T-helper 2 cell treated with Interferon-gamma antibody and Interleukin-4, amounts not matched to agents 100 ng/mL and 5 ng/mL, for 36 hours (primary cell): ENCODE data around the gene TOMM70. TPM values are rescaled to one million over a fixed set of nuclear protein-coding genes. Genes with fewer than 3 reads are reported as not detected.

Experiments used
- intact Hi-C: fragments of 100-400 bp; cut with micrococcal nuclease; formaldehyde crosslinking; loops from one replicate; pipeline ENCODE4 v1.15.1; 2023
- total RNA-seq: library from RNA; stranded (reverse); gene quantifications from 2 replicates; pipeline ENCODE4 v1.2.3, GENCODE V29; 2022

Gene TOMM70
- total RNA-seq, 1 donor from 2014 or later: 43.3 TPM

GRCh38 chr3:100411091-100411982 is 10.4 kb upstream of the TOMM70 start:
- intact Hi-C loops: no loop called here

DNA sequence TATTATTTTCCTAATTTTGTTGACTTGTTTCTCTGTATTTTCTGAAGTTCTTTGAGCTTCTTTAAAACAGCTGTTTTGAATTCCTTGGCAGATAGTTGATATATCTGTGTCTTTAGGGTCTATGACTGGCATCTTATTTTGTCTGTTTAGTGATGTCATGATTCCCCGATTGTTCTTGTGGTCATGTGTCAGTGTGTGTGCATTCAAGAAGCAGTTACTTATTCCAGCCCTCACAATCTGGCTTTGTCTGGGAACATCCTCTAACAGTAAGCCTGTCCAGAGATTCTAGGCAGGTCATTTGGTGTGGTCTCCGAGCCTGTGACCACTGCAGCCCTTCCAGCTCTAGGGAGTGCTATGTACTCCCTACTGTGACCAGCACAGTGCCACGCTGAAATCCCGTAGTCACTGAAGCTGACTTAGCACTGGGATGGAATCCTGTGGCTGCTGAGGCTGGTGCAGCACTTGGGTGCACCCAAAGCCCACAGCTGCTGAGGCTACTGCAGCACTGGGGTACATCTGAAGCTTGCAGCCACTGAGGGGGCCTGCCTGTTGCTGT is 7.2 kb upstream of the TOMM70 start:
- intact Hi-C loops: loop anchor here (10.0 kb wide), 1 partner anchor 257 kb away; no protein-coding TSS in a partner anchor

- intact Hi-C loops: loop anchor here (10.0 kb wide), 1 partner anchor 258 kb away; no protein-coding TSS in a partner anchor
These were observed 6.3 kb upstream of the TOMM70 start for GRCh38 chr3:100407164-100407563.

- intact Hi-C loops: loop anchor here (5.0 to 10.0 kb wide), 6 partner anchors 261 to 1847 kb away; partner anchors contain the start of genes DCBLD2 and NFKBIZ
These were observed 3.3 kb upstream of the TOMM70 start for GRCh38 chr3:100404250-100404548.

DNA sequence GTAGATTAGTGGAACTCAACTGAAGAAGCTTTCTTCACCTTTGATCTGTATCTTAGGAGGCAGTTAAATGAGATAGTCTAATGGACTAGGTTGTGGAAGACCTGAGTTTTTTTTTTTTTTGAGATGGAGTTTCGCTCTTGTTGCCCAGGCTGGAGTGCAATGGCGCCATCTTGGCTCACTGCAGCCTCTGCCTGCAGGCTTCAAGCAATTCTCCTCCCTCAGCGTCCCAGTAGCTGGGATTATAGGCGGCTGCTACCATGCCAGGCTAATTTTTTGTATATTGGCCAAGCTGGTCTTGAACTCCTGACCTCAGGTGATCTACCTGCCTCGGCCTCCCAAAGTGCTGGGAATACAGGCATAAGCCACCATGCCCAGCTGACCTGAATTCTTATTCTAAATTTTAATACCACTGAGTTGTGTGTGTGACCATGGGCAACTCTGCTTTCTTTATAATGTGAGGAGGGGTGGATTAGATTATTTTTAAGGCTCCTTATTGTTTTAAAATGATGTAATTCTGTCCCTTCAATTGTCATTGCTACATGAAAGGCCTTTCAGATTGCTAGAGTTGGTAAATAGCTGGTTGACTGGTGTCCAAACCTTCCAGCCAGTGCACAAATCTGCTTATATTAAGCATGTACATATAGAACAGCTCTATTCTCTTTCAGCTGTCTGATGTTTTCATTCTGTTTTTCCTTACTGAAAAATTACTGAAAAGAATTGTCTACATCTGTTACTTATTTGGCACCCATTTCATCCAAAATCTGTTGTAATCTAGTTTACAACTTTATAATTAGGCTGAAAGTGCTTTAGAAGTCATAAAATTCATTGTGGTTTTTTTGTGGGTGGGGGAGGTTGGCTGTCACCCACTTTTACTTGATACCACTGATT is 2.7 kb upstream of the TOMM70 start:
- intact Hi-C loops: loop anchor here (5.0 to 10.0 kb wide), 6 partner anchors 261 to 1846 kb away; partner anchors contain the start of genes DCBLD2 and NFKBIZ

DNA sequence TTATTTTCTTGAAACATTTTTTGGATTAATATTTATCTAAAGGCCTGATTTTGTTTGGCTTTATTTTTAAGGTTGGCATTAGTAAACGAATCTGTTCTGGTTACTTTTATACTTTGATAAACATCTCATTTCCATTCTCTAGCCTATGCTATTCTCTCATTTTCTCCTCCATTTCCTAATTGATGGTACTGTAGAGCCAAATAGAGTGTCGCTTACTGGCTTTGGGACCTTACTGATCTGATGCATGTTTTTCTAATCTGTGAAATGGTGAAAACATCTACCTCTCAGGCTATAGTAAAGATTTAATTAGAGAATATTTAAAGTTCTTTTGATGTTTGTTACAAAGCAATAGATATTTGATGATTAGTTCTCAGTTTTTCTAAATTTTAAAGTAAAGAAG is 2.0 kb upstream of the TOMM70 start:
- intact Hi-C loops: loop anchor here (5.0 to 10.0 kb wide), 6 partner anchors 262 to 1846 kb away; partner anchors contain the start of genes DCBLD2 and NFKBIZ

DNA sequence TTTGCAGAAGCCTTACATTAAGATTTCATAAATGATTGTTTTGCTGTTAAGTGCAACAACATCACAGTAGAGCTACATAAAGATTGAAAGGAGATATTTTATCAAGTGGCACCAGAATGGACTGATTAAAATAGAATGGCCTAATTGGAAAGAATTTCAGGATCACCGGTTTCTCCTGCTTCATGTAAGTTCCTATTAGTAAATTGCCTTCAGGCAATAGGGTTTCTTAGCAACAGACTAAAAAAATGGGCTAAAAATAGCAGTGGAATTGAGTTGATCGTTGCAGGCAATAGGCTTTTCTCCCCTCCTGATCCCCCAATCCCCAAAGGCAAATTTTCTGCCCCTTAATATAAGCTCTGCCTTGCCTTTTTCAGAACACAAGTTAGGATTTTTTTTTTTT is 1.4 kb upstream of the TOMM70 start:
- intact Hi-C loops: loop anchor here (5.0 to 10.0 kb wide), 6 partner anchors 263 to 1845 kb away; partner anchors contain the start of genes DCBLD2 and NFKBIZ

- intact Hi-C loops: loop anchor here (1.0 to 10.0 kb wide), 17 partner anchors 67 to 1844 kb away; partner anchors contain the start of genes CMSS1, DCBLD2, NFKBIZ and NIT2
These were observed 769 bp upstream of the TOMM70 start for GRCh38 chr3:100401674-100402041.

DNA sequence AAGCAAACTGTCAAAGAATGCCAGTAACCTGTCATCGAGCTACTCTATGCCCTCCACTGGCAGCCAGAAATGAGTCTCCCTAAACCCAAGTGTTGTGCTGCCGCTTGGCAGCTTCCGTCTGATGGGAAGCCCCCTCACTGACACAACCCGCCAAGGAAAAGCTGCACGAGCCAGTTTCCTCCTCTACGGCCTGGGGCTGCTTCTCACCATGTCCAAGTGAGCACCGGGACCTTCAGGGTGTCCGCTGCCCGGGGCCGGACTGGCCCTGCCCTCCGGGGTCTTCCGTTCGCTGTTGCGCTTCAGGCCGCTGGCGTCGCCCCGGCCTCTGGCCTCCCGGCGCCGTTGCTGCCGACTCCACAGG is 490 bp downstream of the TOMM70 start:
- intact Hi-C loops: loop anchor here (2.0 to 10.0 kb wide), 10 partner anchors 84 to 1843 kb away; partner anchors contain the start of genes DCBLD2, NFKBIZ and PCNP

GRCh38 chr3:100399341-100400071 is 1.4 kb downstream of the TOMM70 start:
- intact Hi-C loops: loop anchor here (2.0 to 10.0 kb wide), 10 partner anchors 83 to 1842 kb away; partner anchors contain the start of genes DCBLD2, NFKBIZ and PCNP

DNA sequence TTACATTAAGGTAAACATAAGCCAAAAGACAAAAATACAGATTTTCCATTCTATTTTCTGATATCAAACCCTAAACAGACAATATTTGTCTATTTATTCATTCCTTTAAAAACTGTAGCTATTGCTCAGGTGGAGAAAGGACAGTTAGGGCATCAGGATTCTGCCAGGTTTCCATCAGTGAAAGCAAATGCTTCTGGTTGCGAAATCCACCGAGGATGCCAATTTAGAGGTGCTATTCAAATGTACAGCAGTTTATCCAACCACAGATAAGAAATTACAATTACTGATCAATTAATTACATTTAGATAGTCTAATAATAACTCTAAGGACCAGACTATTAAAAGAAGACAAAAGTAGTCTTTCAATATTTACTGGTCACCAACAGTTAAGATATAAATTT is 3.9 kb downstream of the TOMM70 start:
- intact Hi-C loops: no loop called here

DNA sequence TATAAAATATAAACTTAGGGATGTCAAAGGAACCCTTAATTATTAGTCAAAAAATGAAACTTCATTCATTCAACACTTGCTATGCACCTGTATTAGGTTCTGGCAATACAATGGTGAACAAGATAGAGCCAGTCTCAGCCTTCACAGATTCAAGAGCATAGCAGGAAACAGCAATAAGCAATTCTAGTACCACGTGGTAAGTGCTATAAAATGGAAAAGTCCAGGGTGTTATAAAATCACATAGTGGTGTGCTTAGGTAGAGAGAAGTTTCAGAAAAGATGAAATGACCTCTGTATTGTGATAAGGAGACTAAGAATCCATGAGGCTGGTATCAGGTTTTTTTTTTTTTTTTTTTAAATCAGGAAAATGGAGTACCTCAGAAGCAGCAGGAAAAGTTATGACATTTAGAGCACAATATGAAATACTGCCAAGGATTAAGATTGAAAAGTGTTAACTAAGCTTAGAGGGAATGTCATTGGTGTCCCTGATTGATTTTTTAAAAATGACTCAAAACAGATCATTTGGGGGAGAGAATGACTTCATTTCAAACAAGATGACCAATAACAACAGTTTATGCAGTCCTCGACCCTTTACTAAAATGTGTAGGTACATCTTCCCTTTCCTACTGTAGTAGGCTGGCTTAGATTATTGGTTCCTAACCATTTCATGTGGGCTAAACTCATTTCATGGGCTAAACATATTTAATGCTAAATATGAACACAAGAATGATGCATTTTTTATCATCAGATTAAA is 5.0 kb downstream of the TOMM70 start:
- intact Hi-C loops: no loop called here

DNA sequence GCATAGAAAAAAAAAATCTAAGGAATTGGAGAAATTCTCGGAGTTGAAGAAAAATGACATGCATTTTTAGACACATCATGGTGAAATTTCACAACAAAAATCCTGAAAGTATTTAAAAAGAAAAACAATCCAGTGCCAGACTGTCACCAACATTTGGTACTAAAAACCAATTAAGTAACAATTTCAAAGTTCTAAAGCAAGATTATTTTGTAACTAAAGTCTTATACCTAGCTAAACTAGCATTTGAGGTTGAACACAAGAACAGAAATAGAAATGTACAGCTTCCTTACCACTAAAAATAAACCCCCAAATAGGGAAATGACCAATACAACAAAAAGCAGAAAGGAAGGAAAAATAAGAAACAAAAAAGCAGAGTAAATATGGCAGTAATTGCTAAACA is 11.9 kb downstream of the TOMM70 start:
- intact Hi-C loops: no loop called here

DNA sequence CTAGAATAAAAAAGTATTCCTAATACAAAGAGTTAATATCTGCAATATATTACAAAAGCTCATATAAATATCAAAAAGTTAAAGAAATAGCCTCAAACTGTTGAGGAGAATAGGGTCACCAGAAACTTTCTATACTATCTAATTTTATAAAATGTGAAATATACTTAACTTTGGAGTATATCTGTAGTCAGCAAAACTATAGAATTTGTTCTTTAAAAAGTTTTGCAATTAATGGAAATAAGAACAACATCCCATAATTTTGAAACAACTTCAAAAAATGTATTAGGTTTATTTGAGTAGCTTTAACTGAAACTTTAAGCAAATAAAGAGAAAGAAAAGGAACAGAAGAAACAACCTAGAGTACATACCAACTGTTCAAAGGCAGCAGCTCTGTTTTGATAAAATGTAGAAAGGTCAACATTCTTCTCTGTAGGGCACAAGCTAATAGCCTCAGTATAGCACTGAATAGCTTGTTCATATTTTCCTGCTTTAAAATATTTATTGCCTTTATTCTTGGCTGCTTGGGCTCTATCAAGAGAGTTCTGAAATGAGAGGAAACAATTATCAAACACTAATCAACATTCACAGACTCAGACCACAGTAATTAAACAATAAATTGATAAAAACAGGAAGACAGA is 14.3 kb downstream of the TOMM70 start:
- intact Hi-C loops: no loop called here

- intact Hi-C loops: no loop called here
These were observed 16.0 kb downstream of the TOMM70 start for GRCh38 chr3:100384733-100385525.

DNA sequence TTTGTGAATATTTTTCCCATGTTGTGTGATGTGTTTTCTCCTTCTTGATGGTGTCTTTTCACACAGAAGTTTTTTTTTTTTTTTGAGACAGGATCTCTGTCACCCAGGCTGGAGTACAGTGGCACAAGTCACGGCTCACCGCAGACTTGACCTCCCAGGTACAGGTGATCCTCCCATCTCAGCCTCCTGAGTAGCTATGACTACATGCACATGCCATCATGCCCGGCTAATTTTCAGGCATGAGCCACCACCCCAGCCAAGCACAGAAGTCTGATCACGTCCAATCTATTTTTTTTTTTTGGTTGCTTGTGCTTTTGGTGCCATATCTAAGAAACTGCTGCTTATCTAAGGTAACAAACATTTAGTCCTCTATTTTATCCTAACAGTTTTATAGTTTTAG is 24.6 kb downstream of the TOMM70 start:
- intact Hi-C loops: no loop called here

- intact Hi-C loops: no loop called here
These were observed 26.4 kb downstream of the TOMM70 start for GRCh38 chr3:100374521-100374920.

DNA sequence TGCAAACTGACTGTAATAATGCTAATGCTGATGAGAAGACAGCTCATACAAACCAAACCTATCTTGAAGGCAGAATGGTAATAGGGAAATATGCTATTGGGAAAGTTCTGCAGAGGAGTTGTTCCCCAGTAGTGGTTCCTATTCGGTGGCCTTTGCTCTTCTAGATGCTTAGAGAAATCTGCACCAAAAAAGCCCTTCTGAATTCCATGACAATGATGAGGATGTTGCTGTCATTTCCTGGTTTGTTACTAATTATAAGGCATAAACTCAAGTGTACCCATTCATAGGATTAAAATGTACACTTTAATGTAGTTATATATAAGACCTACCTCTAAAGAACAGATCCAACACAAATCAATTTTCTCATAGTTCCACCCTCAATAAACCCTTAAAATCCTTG is 30.1 kb downstream of the TOMM70 start:
- intact Hi-C loops: no loop called here

DNA sequence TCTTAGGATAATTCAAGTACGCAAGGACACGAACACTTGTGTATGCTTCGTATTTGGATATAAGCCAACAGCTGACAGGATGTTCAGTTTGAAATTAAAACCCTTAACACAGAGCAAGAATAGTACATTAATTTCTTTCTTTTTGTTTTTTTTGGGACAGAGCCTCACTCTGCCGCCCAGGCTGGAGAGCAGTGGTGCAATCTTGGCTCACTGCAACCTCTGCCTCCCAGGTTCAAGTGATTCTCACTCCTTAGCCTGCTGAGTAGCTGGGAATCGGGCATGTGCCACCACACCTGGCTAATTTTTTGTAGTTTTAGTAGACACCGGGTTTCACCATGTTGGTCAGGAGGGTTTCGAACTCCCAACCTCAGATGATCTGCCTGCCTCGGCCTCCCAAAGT is 32.4 kb downstream of the TOMM70 start:
- intact Hi-C loops: no loop called here
